Mammary epithelial cell (primary cell): Measurements from ENCODE around the gene TTC28.

Source experiments
- EZH2 ChIP-seq: IDR thresholded peaks from 2 replicates; pipeline ENCODE4 v1.6.1; 2012; ENCODE audit warnings: low read length, inconsistent platforms, borderline replicate concordance
- TF ChIP-seq, protein P1 (sequence below), 2 donors: IDR thresholded peaks in 1 of 2; conservative IDR thresholded peaks in 1 of 2; 2 replicates each; pipeline ENCODE4 v1.5.1; 2011 to 2012; ENCODE audit warnings: inconsistent platforms in 2 of 2, low read length in 2 of 2, mild to moderate bottlenecking in 2 of 2, control low read depth in 1 of 2, low read depth in 1 of 2; ENCODE audit not compliant: insufficient read depth in 1 of 2; ENCODE audit errors: extremely low read depth in 1 of 2

DNA sequence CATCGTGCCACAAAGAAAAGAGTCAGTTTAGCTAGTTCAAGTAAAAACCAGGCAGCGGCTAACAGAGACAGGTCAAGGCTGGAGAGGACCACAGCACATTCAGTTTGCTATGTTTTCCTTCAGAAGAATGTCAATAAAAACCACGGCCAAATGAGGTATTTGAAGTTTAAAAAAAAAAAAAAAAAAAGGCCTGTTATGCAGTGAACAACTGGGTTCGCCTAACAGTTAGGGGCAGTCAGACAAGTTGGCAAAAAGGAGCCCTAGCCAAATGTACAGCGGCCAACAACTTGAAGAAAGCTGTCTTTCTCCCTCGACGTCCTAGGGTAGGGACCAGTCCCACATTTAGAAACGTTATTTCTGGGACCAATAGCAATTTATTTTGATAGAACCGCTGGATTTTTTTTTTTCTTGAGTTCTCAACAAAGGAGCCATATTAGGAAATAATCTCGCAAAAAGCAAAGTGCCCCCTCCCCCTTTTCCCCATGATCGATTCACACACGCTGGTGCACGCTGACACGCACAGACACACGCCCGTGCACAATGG lies 237.8 kb downstream of the TTC28 start:
- TF ChIP-seq, protein P1, sequence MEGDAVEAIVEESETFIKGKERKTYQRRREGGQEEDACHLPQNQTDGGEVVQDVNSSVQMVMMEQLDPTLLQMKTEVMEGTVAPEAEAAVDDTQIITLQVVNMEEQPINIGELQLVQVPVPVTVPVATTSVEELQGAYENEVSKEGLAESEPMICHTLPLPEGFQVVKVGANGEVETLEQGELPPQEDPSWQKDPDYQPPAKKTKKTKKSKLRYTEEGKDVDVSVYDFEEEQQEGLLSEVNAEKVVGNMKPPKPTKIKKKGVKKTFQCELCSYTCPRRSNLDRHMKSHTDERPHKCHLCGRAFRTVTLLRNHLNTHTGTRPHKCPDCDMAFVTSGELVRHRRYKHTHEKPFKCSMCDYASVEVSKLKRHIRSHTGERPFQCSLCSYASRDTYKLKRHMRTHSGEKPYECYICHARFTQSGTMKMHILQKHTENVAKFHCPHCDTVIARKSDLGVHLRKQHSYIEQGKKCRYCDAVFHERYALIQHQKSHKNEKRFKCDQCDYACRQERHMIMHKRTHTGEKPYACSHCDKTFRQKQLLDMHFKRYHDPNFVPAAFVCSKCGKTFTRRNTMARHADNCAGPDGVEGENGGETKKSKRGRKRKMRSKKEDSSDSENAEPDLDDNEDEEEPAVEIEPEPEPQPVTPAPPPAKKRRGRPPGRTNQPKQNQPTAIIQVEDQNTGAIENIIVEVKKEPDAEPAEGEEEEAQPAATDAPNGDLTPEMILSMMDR (conservative IDR thresholded peaks at IDR 0.05 in 1 of 2, IDR thresholded peaks at IDR 0.05 in 1 of 2; ENCODE audit: extremely low read depth in 1 of 2, insufficient read depth in 1 of 2, low read depth in 1 of 2, low read length in 2 of 2), result no peak
- no peak for TF ChIP-seq EZH2
